GM12878 (cell line): Measurements from ENCODE around the gene FAM217B. TPM values are rescaled to one million over a fixed set of nuclear protein-coding genes. Genes with fewer than 3 reads are reported as not detected.
A peak's percentile ranks its signal among the peaks of the same experiment; 100 is the strongest.

Experiments
- ASH2L ChIP-seq: fragments of 300-600, 200-600 bp; sonication (generic); IDR thresholded peaks from 2 replicates; pipeline ENCODE4 v1.6.1; 2017; ENCODE audit warnings: low read depth, mild to moderate bottlenecking, borderline replicate concordance
- CBX3 ChIP-seq: fragments of 200-600 bp; sonication (generic); IDR thresholded peaks from 2 replicates; pipeline ENCODE4 v1.6.1; 2016; ENCODE audit warnings: low read depth, borderline replicate concordance
- CEBPB ChIP-seq, 2 experiments: fragments of 150-350 bp in 1 of 2; IDR thresholded peaks; 2 replicates each; pipeline ENCODE4 v1.6.1; 2012 to 2014; ENCODE audit warnings: low read depth in 2 of 2, low read length in 2 of 2, borderline replicate concordance in 1 of 2, inconsistent platforms in 1 of 2
- FOXM1 ChIP-seq: IDR thresholded peaks from 2 replicates; pipeline ENCODE4 v1.6.1; 2012; ENCODE audit warnings: low read depth, mild to moderate bottlenecking, inconsistent platforms, low read length, moderate library complexity
- IRF4 ChIP-seq: IDR thresholded peaks from 2 replicates; pipeline ENCODE4 v1.6.1; 2011; ENCODE audit warnings: low read depth, low read length
- JUNB ChIP-seq: IDR thresholded peaks from 2 replicates; pipeline ENCODE4 v1.6.1; 2016; ENCODE audit warnings: antibody characterized with exemption, mild to moderate bottlenecking
- PAX8 ChIP-seq: fragments of 450-650 bp; IDR thresholded peaks from 2 replicates; pipeline ENCODE4 v1.6.1; 2017; ENCODE audit warnings: mild to moderate bottlenecking, moderate library complexity
- PML ChIP-seq: IDR thresholded peaks from 2 replicates; pipeline ENCODE4 v1.6.1; 2012; ENCODE audit warnings: low read length, inconsistent platforms
- PRDM15 ChIP-seq: fragments of 450-650 bp; formaldehyde crosslinking; IDR thresholded peaks from 2 replicates; pipeline ENCODE4 v1.4.0; 2020; ENCODE audit warnings: mild to moderate bottlenecking, moderate library complexity
- RAD21 ChIP-seq: IDR thresholded peaks from 2 replicates; pipeline ENCODE4 v1.6.1; 2011; ENCODE audit warnings: mild to moderate bottlenecking, low read depth, low read length, moderate library complexity; ENCODE audit not compliant: insufficient read depth
- SIX5 ChIP-seq: IDR thresholded peaks from 2 replicates; pipeline ENCODE4 v1.6.1; 2011; ENCODE audit warnings: mild to moderate bottlenecking, low read depth, low read length, moderate library complexity; ENCODE audit not compliant: severe bottlenecking
- SMARCA5 ChIP-seq: fragments of 450-650 bp; IDR thresholded peaks from 2 replicates; pipeline ENCODE4 v1.6.1; 2017; ENCODE audit warnings: mild to moderate bottlenecking
- SMC3 ChIP-seq: IDR thresholded peaks from 2 replicates; pipeline ENCODE4 v1.6.1; 2011; ENCODE audit warnings: low read length, improper control_type of control experiment, borderline replicate concordance
- SREBF2 ChIP-seq: IDR thresholded peaks from 2 replicates; pipeline ENCODE4 v1.6.1; 2012; ENCODE audit warnings: mild to moderate bottlenecking, low read length
- TCF12 ChIP-seq: IDR thresholded peaks from 2 replicates; pipeline ENCODE4 v1.6.1; 2011; ENCODE audit warnings: low read depth, mild to moderate bottlenecking, low read length
- WRNIP1 ChIP-seq: IDR thresholded peaks from 2 replicates; pipeline ENCODE4 v1.6.1; 2011; ENCODE audit warnings: low read depth, low read length, improper control_type of control experiment, borderline replicate concordance
- YBX1 ChIP-seq: fragments of 450-650 bp; IDR thresholded peaks from 2 replicates; pipeline ENCODE4 v1.6.1; 2016; ENCODE audit warnings: antibody characterized with exemption
- ZBTB11 ChIP-seq: fragments of 450-650 bp; formaldehyde crosslinking; IDR thresholded peaks from 2 replicates; pipeline ENCODE4 v1.5.0; 2022; ENCODE audit warnings: mild to moderate bottlenecking, missing genetic modification characterization
- ZBTB40 ChIP-seq: fragments of 450-650 bp; IDR thresholded peaks from 2 replicates; pipeline ENCODE4 v1.6.1; 2016; ENCODE audit warnings: mild to moderate bottlenecking, moderate library complexity, borderline replicate concordance
- ZNF207 ChIP-seq: fragments of 450-650 bp; IDR thresholded peaks from 2 replicates; pipeline ENCODE4 v1.6.1; 2014; ENCODE audit warnings: antibody characterized with exemption, mild to moderate bottlenecking, borderline replicate concordance
- polyA plus RNA-seq, 11 experiments: library from polyadenylated mRNA; depleted of rRNA in 4 of 11; unstranded in 6 of 11; stranded (reverse) in 5 of 11; fragments of >200 nt; fragmentation: Nextera tagmentation in 4 of 11; fragmentation: Illumina TruSeq in 1 of 11; extraction: Ambion mirVana in 4 of 11; extraction: Trizol in 1 of 11; gene quantifications; 1 replicate in 1 of 11; 2 replicates in 10 of 11; pipeline versions ENCODE4 v1.2.1 to v1.2.3, GENCODE V29; 2011 to 2016; ENCODE audit warnings: inconsistent platforms in 2 of 11, missing spikeins in 2 of 11, low read depth in 1 of 11
- total RNA-seq, 4 experiments: library from RNA; depleted of rRNA in 3 of 4; stranded (reverse); fragments of >200 nt in 3 of 4; fragmentation: Illumina TruSeq in 1 of 4; extraction: Trizol in 1 of 4; gene quantifications; 2 replicates each; pipeline versions ENCODE4 v1.2.1 to v1.2.3, GENCODE V29; 2013 to 2021

FAM217B gene
- total and polyA plus RNA-seq, 10 of the 15 experiments (the other 5 are each of a cell fraction or from before 2014, with no cell fraction given): 6.3 to 18.3 (median 10.6) TPM

- TF ChIP-seq PRDM15 (CRISPR knock-in tag): no peak
- no peak for TF ChIP-seq IRF4
- TF ChIP-seq WRNIP1: no peak
- no peak for TF ChIP-seq SIX5
- TF ChIP-seq CEBPB (IDR thresholded peaks at IDR 0.05; ENCODE audit: borderline replicate concordance in 1 of 2, low read depth in 2 of 2, low read length in 2 of 2): no peak
- no peak for TF ChIP-seq ZBTB40
- peak; percentile 80; the same call in 1 of the 2 replicates for TF ChIP-seq ZNF207
- no peak; the same call in 1 of the 2 replicates for TF ChIP-seq SMC3
- peak; percentile 80 for TF ChIP-seq SMARCA5
- no peak for TF ChIP-seq YBX1
- no peak for TF ChIP-seq CBX3
- no peak for TF ChIP-seq ASH2L
- TF ChIP-seq ZBTB11 (CRISPR knock-in tag): no peak
- no peak for TF ChIP-seq FOXM1
- TF ChIP-seq SREBF2: no peak
- TF ChIP-seq JUNB: no peak
- no peak for TF ChIP-seq TCF12
- TF ChIP-seq PML: no peak
- 0 out of 2 replicates have a peak, but pooled peaks have one; percentile 26 for TF ChIP-seq RAD21
- TF ChIP-seq PAX8: no peak
Observed at GRCh38 chr20:59933849-59934585, 6.2 kb upstream of the FAM217B start (continued).
